Gastroesophageal sphincter (tissue), 4 donors: Measurements from ENCODE around the gene TSFM. TPM values are rescaled to one million over a fixed set of nuclear protein-coding genes. Genes with fewer than 3 reads are reported as not detected.

ENCODE experiments used
- ATAC-seq: fragments of 150-250 bp; one replicate; pipeline ENCODE4 v1.9.1; 2016; ENCODE audit warnings: mild to moderate bottlenecking, moderate library complexity
- H3K27ac ChIP-seq, 4 donors: fragments of 200-600 bp; sonication (generic) in 3 of 4; 1 replicate in 3 of 4; 2 replicates in 1 of 4; pipeline ENCODE4 v1.5.1; 2016 to 2019
- H3K27me3 ChIP-seq: fragments of 200-600 bp; sonication (generic); one replicate; pipeline ENCODE4 v1.5.1; 2019
- H3K36me3 ChIP-seq, 2 donors: fragments of 200-600 bp; sonication (generic); one replicate each; pipeline ENCODE4 v1.5.1; 2019; ENCODE audit warnings: control low read depth in 1 of 2
- H3K4me1 ChIP-seq, 3 donors: fragments of 200-600 bp; sonication (generic); 1 replicate in 2 of 3; 2 replicates in 1 of 3; pipeline ENCODE4 v1.5.1; 2016 to 2019; ENCODE audit warnings: control low read depth in 2 of 3
- H3K4me3 ChIP-seq, 2 donors: fragments of 200-600 bp; sonication (generic); one replicate each; pipeline ENCODE4 v1.5.1; 2019; ENCODE audit warnings: mild to moderate bottlenecking in 1 of 2, moderate library complexity in 1 of 2
- H3K9me3 ChIP-seq, 3 donors: fragments of 200-600 bp; sonication (generic); one replicate each; pipeline ENCODE4 v1.5.1; 2017 to 2019; ENCODE audit warnings: control low read depth in 2 of 3
- CTCF ChIP-seq, 4 experiments: fragments of 200-600 bp in 2 of 4; fragments of 450-650 bp in 2 of 4; sonication (generic) in 1 of 4; IDR thresholded peaks; one replicate each; pipeline ENCODE4 v1.5.1; 2017 to 2019; ENCODE audit warnings: antibody characterized with exemption in 4 of 4, mild to moderate bottlenecking in 2 of 4, moderate library complexity in 2 of 4
- EP300 ChIP-seq: sonication (generic); formaldehyde crosslinking; IDR thresholded peaks from one replicate; pipeline ENCODE4 v1.6.1; 2017; ENCODE audit warnings: antibody characterized with exemption, mild to moderate bottlenecking
- POLR2A ChIP-seq, 2 donors: fragments of 450-650 bp; IDR thresholded peaks; one replicate each; pipeline ENCODE4 v1.6.1; 2017; ENCODE audit warnings: antibody characterized with exemption in 2 of 2, mild to moderate bottlenecking in 2 of 2, moderate library complexity in 1 of 2
- POLR2AphosphoS5 ChIP-seq: sonication (generic); formaldehyde crosslinking; IDR thresholded peaks from one replicate; pipeline ENCODE4 v1.6.1; 2017; ENCODE audit warnings: antibody characterized with exemption
- WGBS, 2 donors: methylation state at CpG; one replicate each; pipeline ENCODE4 v1.1.5; 2018; ENCODE audit warnings: low coverage in 1 of 2; 5-methylcytosine and 5-hydroxymethylcytosine counted together
- total RNA-seq, 4 donors: library from RNA; depleted of rRNA; stranded (reverse); fragments of >200 nt; gene quantifications; one replicate each; pipeline ENCODE4 v1.1.0, GENCODE V29; 2016

Gene TSFM
- 10 to 100 TPM; 26.4 to 30.9 (median 29.1) TPM for total RNA-seq

DNA sequence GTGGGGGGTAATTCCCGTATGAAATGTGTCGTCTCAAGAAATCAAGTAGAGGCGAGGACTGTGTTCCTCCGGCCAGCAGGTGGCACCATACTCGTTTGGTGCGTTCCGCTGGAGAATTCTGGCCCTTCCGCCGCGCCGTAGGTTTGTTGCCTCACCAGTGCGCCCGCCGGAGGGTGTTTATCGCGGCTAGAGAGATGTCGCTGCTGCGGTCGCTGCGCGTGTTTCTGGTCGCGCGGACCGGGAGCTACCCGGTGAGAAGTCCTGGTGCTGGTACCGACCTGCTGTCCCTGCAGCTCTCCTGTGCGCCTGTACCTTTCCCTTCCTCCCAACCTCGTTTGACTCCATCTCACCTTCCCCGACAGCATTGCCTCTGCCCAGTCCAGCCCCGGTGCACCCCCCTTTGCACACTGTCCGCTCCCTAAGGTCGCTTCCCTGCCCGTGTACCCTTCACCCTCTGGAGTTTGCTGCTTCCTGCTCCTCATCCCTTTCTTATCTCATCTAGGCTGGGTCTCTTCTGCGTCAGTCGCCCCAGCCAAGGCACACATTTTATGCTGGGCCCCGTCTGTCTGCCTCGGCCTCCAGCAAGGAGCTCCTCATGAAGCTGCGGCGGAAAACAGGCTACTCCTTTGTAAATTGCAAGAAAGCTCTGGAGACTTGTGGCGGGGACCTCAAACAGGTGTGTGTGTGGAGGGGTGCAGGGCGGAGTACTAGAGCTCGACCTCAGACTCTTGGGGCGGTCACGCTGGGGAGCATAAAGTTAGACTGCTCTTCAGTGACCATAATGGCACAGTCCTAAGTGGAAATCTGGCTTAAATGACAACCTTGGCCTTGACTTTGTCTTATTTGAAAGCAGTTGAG lies at the start of gene TSFM:
Gene TSFM, plus strand, starts transcription at position 180 of the 858 bp plus-strand sequence. Its CDS starts 15 bp downstream, at position 195.
- ATAC-seq, result peak; percentile 90
- TF ChIP-seq CTCF (IDR thresholded peaks at IDR 0.05) (peak; percentile 88 to 96 (median 91)), EP300 (no peak), POLR2AphosphoS5 (peak; percentile 96), POLR2A (IDR thresholded peaks at IDR 0.05) (peak; percentile 59 to 60)
- H3K4me3 ChIP-seq, result peak within 1 kb of the TSS; percentile 69 to 95
- peaks cover 0 to 61% of the 10 kb centered on the region in 2 donors for H3K36me3 ChIP-seq
- H3K9me3 ChIP-seq, result no peaks in the 10 kb centered on the region
- peaks cover 3 to 22% (median 6%) of the 10 kb centered on the region in 3 donors for H3K4me1 ChIP-seq
- peak within 1 kb of the TSS; percentile 4 to 86 (median 80) for H3K27ac ChIP-seq
- no peaks in the 10 kb centered on the region for H3K27me3 ChIP-seq
- WGBS, 2 donors, result 1% methylated on average over 28 to 36 of the region's 45 CpGs

DNA sequence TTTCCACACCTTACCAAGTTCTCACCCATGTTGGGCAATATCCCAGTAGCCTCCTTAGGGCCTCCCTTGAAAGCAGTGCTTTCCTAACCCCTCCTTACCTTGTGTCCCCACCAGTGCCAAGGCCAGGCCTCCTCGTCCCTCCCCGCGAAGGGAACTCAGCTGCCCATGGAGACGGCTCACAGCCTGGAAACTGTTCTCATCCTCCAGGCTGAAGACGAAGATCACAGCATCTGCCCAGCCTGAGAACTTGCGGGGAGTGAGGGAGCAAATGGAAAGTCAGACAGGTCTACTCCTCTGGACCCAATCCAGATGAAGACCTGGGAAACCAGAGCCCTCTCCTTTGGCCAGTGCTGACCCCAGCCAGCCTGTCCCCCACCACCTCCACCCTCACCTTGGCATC lies 48.7 kb upstream of the TSFM start:
- Histone ChIP-seq H3K9me3 (no peaks in the 10 kb centered on the region), H3K36me3 (no peaks in the 10 kb centered on the region), H3K4me3 (no peak overlapping the region), H3K27ac (no peak overlapping the region), H3K4me1 (peaks cover 4 to 37% (median 30%) of the 10 kb centered on the region in 3 donors), H3K27me3 (peaks cover 94% of the 10 kb centered on the region)
- TF ChIP-seq POLR2A (IDR thresholded peaks at IDR 0.05), result no peak
- no peak for TF ChIP-seq EP300
- no peak for TF ChIP-seq POLR2AphosphoS5
- TF ChIP-seq CTCF (IDR thresholded peaks at IDR 0.05), result no peak
- 100% methylated on average over 1 of the region's 6 CpGs; no CpG with 5 or more reads in 1 of the 2 donors for WGBS, 2 donors
- no peak for ATAC-seq

- peaks cover 98% of the 10 kb centered on the region for H3K27me3 ChIP-seq
- ATAC-seq, result no peak
- H3K9me3 ChIP-seq, result no peaks in the 10 kb centered on the region
- no peaks in the 10 kb centered on the region for H3K36me3 ChIP-seq
- no peak overlapping the region for H3K27ac ChIP-seq
- peaks cover 4 to 39% (median 31%) of the 10 kb centered on the region in 3 donors for H3K4me1 ChIP-seq
- no peak overlapping the region for H3K4me3 ChIP-seq
- TF ChIP-seq POLR2AphosphoS5 (no peak), EP300 (no peak), POLR2A (IDR thresholded peaks at IDR 0.05) (no peak), CTCF (IDR thresholded peaks at IDR 0.05) (no peak)
- 43 to 89% methylated on average over 1 to 3 of the region's 4 CpGs for WGBS, 2 donors
Measured at GRCh38 chr12:57734591-57734990, 48.0 kb upstream of the TSFM start.

DNA sequence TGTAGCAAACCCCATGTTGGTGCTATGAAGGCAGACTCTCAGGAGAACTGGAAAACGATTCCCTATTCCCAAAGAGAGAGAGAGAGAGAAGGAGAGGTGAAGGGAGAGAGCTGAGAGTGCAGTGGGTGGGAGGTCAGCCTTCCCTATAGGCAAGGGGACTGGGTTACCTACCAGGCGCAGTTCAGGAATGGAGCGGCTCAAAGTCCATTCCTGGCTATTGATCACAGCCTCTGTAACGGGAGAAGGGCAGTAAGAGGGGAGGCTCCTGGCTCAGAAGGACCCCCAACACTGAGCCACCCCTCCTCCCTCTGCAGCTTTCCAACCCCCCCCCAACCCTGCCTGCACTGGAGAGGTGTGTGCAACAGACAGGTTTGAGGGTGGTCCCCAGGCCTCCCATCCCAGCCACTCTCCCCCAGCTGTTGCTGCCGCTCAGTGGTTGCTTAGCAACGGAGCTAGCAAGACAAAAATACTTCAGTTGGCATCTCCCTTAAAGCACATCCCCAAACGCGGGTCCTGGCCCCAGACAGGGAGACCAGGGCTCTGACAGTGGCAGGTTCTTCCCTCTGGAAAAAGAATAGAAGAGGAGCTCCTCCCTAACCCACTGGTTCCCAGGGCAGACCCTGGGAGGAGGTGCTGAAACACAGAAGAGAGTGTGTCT lies 47.3 kb upstream of the TSFM start:
- Histone ChIP-seq H3K4me1 (peaks cover 4 to 39% (median 31%) of the 10 kb centered on the region in 3 donors), H3K4me3 (peak overlapping the region in 1 of 2 donors; percentile 26), H3K36me3 (no peaks in the 10 kb centered on the region), H3K27me3 (peaks cover 98% of the 10 kb centered on the region), H3K27ac (no peak overlapping the region), H3K9me3 (no peaks in the 10 kb centered on the region)
- no peak for ATAC-seq
- TF ChIP-seq POLR2AphosphoS5 (no peak), EP300 (no peak), CTCF (IDR thresholded peaks at IDR 0.05) (no peak), POLR2A (IDR thresholded peaks at IDR 0.05) (no peak)
- 28 to 39% methylated on average over 3 to 6 of the region's 8 CpGs for WGBS, 2 donors
